T47D (cell line): Measurements from ENCODE around the gene BSPH1.
A peak's percentile ranks its signal among the peaks of the same experiment; 100 is the strongest.

ENCODE experiments used
- DNase-seq, 2 experiments: peaks; one replicate each; pipeline versions ENCODE4 v3.0.0 to v3.0.0-alpha.2; 2011 to 2012; ENCODE audit warnings: low read depth in 1 of 2, low spot score in 1 of 2
- JUND ChIP-seq: IDR thresholded peaks from 2 replicates; pipeline ENCODE4 v1.6.1; 2012; ENCODE audit warnings: low read depth
- in situ Hi-C: cut with HindIII; loops from 2 replicates; pipeline ENCODE4 v1.10.0; 2016; ENCODE audit warnings: low sequenced_read_pairs, low pct_unique_long_range_greater_than_20kb

Gene BSPH1

DNA sequence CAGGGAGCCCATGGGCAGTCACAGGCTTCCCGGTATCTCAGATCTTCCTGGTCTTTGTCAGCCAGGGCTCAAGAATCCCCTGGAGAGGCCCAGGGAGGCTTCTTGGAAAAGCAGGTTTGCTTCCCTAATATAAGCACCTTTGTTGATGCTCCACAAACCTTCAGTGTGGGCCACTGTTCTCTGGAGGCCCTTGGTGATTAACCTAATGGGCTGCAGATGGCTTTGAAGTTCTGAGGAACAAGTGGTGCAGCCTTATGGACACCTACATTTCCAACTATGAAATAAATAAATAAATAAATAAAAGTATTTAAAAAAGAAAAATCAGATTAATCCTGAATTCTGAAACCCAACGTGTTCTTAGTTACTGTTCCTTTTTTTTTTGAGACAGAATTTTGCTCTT, at the start of gene BSPH1:
Gene BSPH1 (minus strand): TSS at position 101 of the 400 bp plus-strand sequence. CDS start 89 bp downstream, at position 12.
- no peak for TF ChIP-seq JUND
- DNase-seq, result no peak
- in situ Hi-C loops, result no loop called here

GRCh38 chr19:48036765-48037164, 44.8 kb upstream of the BSPH1 start:
- no peak for DNase-seq
- no peak for TF ChIP-seq JUND
- in situ Hi-C loops, result no loop called here

- in situ Hi-C loops, result no loop called here
- TF ChIP-seq JUND, result no peak
- no peak for DNase-seq
These were observed 41.6 kb upstream of the BSPH1 start for GRCh38 chr19:48033604-48034003.

DNA sequence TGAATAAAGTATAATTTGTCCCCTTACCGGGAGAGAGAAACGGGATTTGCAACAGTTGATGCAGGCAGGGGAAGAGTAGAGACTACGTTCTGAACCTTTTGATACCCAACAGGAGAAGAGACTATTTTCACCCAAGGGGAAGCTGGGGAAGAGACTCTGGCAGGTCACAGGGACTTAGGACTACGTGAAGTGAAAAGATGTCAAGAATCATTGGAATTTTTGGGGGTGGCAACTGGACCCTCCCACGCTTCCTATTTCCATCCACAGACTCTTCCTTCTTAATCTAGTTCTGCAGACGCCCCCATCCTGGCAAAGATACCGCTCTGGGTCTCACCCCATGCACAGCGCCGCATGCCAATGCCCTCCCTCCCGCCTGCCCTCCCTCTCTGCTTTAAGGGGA, 38.1 kb upstream of the BSPH1 start:
- in situ Hi-C loops, result no loop called here

GRCh38 chr19:48029431-48029830, 37.5 kb upstream of the BSPH1 start:
- no peak for DNase-seq
- no peak for TF ChIP-seq JUND
- in situ Hi-C loops, result no loop called here

More for the DNA sequence above, 38.1 kb upstream of the BSPH1 start:
- DNase-seq, result no peak
- TF ChIP-seq JUND, result no peak

DNA sequence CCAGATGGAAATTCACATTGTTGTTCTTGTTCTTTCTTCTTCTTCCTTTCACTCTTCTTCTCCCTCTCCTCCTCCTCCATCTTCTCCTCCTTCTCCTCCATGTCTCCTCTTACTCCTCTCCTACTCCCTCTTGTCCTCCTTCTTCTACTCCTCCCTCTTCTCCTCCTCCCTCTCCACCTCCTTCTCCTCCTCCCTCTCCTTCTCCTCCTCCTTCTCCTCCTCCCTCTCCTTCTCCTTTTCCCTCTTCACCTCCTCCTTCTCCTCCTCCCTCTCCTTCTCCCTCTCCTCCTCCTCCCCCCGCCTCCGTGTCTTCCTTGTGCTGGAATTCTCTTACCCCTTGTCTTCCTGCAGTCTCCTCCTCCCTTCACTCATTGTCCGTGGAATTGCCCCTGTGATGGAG, 33.5 kb upstream of the BSPH1 start:
- no peak for DNase-seq
- in situ Hi-C loops, result no loop called here
- TF ChIP-seq JUND, result no peak

DNA sequence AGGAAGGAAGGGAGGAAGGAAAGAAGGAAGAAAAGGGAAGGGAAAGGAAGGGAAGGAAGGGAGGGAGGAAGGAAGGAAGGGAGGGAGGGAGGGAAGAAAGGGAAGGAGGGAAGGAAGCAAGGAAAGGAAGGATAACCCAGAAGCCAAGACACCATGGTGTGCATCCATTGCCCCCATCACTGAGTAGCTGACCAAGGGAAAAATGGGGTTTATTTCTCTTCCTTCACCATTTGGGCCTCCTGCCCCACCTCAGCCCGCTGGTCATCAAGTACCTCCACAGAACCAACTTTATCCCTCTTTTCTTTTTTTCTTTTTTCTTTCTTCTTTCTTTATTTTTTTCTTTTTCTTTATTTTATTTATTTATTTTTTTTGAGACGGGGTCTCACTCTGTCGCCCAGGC, 31.5 kb upstream of the BSPH1 start:
- no peak for DNase-seq
- no peak for TF ChIP-seq JUND
- in situ Hi-C loops, result no loop called here

GRCh38 chr19:48023011-48023410, 31.0 kb upstream of the BSPH1 start:
- in situ Hi-C loops, result no loop called here
- DNase-seq, result no peak
- no peak for TF ChIP-seq JUND

DNA sequence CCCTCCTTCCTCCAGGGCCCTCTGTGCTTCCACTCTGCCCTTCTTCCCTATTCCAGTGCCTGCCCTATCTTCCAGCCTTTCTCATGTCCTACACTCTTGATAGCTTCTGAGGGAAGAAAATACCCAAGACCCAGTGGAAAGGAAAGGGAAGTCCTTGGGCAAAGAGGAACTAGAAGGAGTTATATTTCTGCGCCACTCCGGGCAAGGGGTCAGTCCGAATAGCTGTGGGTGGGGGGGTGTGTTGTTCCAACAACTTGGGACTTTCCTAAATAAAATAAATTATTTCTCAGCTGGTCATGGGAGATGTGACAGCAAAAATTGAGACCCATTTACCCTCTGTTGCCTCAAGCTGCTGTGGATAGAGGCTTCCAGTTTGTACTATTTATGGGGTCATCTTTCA, 28.7 kb upstream of the BSPH1 start:
- in situ Hi-C loops, result no loop called here
- no peak for TF ChIP-seq JUND
- DNase-seq, result no peak

GRCh38 chr19:48010932-48011758, 19.2 kb upstream of the BSPH1 start:
- DNase-seq, result no peak
- in situ Hi-C loops, result no loop called here
- no peak for TF ChIP-seq JUND

DNA sequence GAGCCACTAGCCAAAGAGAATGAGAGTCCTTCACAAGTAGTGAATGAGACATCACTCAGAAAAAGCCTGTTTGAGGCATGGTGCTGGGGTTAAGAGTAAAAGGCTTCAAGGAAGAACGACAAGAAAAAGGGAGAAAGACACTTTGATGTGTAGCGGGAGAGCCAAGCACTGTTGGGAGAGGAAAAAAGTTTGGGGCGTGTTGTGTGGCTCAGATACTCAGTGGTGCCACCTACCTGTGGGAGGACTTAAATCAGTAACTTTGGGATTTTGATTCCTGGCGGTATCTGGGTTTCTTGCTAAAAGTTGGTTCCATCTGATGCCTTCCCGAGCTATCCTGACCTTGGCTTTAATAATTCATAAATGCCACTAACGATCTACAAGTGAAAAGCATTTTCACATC, 14.8 kb upstream of the BSPH1 start:
- in situ Hi-C loops, result no loop called here
- no peak for TF ChIP-seq JUND
- DNase-seq, result peak in 1 of 2 experiments; percentile 15

DNA sequence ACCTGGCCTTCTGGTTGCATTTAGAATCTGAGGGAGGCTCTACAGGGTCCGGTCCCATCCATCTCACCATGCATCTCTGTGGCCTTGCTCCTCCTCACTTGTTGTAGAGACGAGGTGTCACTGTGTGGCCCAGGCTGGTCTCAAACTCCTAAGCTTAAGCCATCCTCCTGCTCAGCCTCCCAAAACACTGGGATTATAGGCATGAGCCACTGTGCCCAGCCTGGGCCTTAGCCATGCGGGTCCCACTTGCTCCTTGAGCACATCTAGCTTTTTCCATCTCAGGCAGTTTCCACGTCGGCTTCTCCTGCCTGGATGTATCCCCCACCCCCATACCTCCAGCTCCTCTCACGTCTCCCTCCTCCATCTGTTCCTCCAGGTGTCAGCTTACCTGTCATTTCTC, 12.3 kb upstream of the BSPH1 start:
- TF ChIP-seq JUND, result no peak
- in situ Hi-C loops, result no loop called here

DNA sequence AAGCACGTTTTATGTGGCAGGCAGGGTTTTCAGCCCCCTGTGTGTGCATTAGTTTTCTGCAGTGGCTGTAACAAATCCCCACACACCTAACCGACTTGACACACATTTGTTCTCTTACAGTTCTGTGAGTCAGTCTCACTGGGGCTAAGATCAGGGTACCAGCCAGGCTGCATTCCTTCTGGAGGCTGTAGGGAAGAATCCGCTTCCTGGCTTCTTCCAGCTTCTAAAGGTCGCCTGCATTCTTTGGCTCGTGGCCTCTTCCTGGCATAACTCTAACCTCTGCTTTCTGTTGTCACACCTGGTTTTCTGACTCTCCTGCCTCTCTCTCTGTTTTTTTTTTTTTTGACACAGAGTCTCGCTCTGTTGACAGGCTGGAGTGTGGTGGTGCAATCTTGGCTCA, 8.9 kb upstream of the BSPH1 start:
- in situ Hi-C loops, result no loop called here
- TF ChIP-seq JUND, result no peak
- peak in 1 of 2 experiments; percentile 38 for DNase-seq

More for the DNA sequence above, 12.3 kb upstream of the BSPH1 start:
- no peak for DNase-seq

DNA sequence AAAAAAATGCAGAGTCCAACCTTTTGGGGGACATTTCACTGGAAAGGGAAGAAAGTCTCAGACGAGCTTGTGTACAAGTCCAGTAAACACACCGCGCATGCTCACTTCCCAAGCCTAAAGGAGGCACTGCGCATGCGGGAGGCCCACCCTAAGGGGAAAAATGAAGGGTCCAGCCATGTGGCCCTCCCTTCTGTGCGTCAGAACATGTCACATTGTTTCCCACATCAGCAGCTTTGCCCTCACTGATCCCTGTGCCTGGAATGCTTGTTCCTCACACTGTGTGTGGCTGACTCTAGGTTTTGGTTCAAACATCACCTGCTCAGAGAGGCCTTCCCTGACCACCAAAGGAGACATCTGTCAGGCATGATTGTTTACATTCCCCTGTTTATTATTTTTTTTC, 6.8 kb upstream of the BSPH1 start:
- no peak for TF ChIP-seq JUND
- DNase-seq, result no peak
- in situ Hi-C loops, result no loop called here
